ENCODE measurements around the gene ARHGAP42. TPM values are rescaled to one million over a fixed set of nuclear protein-coding genes. Genes with fewer than 3 reads are reported as not detected.

Gene ARHGAP42
- total RNA-seq, 1 experiment from 2014 or later, result 6.4 TPM

- DNase-seq (ENCODE audit: extremely low read depth, low read depth), result no peak
These were observed 215.5 kb downstream of the ARHGAP42 start for GRCh38 chr11:100902454-100903141.

- no peak for DNase-seq (ENCODE audit: extremely low read depth, low read depth)
These were observed 216.2 kb downstream of the ARHGAP42 start for GRCh38 chr11:100903284-100903683.

- DNase-seq (ENCODE audit: extremely low read depth, low read depth), result no peak
These were observed 218.6 kb downstream of the ARHGAP42 start for GRCh38 chr11:100905684-100906083.

- DNase-seq (ENCODE audit: extremely low read depth, low read depth), result no peak
These were observed 221.7 kb downstream of the ARHGAP42 start for GRCh38 chr11:100908746-100909145.

- DNase-seq (ENCODE audit: extremely low read depth, low read depth), result no peak
These were observed 223.7 kb downstream of the ARHGAP42 start for GRCh38 chr11:100910808-100911207.

GRCh38 chr11:100914415-100915110 lies 227.5 kb downstream of the ARHGAP42 start:
- DNase-seq (ENCODE audit: extremely low read depth, low read depth), result no peak

GRCh38 chr11:100918551-100919500 lies 231.7 kb downstream of the ARHGAP42 start:
- DNase-seq (ENCODE audit: extremely low read depth, low read depth), result no peak

- no peak for DNase-seq (ENCODE audit: extremely low read depth, low read depth)
These were observed 233.5 kb downstream of the ARHGAP42 start for GRCh38 chr11:100920593-100920992.

- DNase-seq (ENCODE audit: extremely low read depth, low read depth), result no peak
These were observed 235.0 kb downstream of the ARHGAP42 start for GRCh38 chr11:100922121-100922520.

- DNase-seq (ENCODE audit: extremely low read depth, low read depth), result no peak
These were observed 236.5 kb downstream of the ARHGAP42 start for GRCh38 chr11:100923555-100923954.

GRCh38 chr11:100925935-100926334 lies 238.8 kb downstream of the ARHGAP42 start:
- DNase-seq (ENCODE audit: extremely low read depth, low read depth), result peak; percentile 1

GRCh38 chr11:100927579-100927978 lies 240.5 kb downstream of the ARHGAP42 start:
- no peak for DNase-seq (ENCODE audit: extremely low read depth, low read depth)

- no peak for DNase-seq (ENCODE audit: extremely low read depth, low read depth)
These were observed 241.3 kb downstream of the ARHGAP42 start for GRCh38 chr11:100928426-100928825.

- DNase-seq (ENCODE audit: extremely low read depth, low read depth), result no peak
These were observed 242.3 kb downstream of the ARHGAP42 start for GRCh38 chr11:100929377-100929776.

GRCh38 chr11:100930185-100930778 lies 243.2 kb downstream of the ARHGAP42 start:
- peak; percentile 45 for DNase-seq (ENCODE audit: extremely low read depth, low read depth)

GRCh38 chr11:100932474-100933100 lies 245.5 kb downstream of the ARHGAP42 start:
- DNase-seq (ENCODE audit: extremely low read depth, low read depth), result peak; percentile 14

GRCh38 chr11:100936781-100937180 lies 249.7 kb downstream of the ARHGAP42 start:
- no peak for DNase-seq (ENCODE audit: extremely low read depth, low read depth)

GRCh38 chr11:100939571-100939970 lies 252.5 kb downstream of the ARHGAP42 start:
- no peak for DNase-seq (ENCODE audit: extremely low read depth, low read depth)

- no peak for DNase-seq (ENCODE audit: extremely low read depth, low read depth)
These were observed 253.0 kb downstream of the ARHGAP42 start for GRCh38 chr11:100940111-100940510.

GRCh38 chr11:100941033-100941432 lies 253.9 kb downstream of the ARHGAP42 start:
- DNase-seq (ENCODE audit: extremely low read depth, low read depth), result no peak

Data from NCI-H460 (cell line).